IPS-NIHi11 (cell line): ENCODE results near the gene TFPI2.

ENCODE experiments used
- DNase-seq: peaks from one replicate; pipeline ENCODE4 v3.0.0; 2012; ENCODE audit warnings: mixed read lengths, low spot score

Gene TFPI2

DNA sequence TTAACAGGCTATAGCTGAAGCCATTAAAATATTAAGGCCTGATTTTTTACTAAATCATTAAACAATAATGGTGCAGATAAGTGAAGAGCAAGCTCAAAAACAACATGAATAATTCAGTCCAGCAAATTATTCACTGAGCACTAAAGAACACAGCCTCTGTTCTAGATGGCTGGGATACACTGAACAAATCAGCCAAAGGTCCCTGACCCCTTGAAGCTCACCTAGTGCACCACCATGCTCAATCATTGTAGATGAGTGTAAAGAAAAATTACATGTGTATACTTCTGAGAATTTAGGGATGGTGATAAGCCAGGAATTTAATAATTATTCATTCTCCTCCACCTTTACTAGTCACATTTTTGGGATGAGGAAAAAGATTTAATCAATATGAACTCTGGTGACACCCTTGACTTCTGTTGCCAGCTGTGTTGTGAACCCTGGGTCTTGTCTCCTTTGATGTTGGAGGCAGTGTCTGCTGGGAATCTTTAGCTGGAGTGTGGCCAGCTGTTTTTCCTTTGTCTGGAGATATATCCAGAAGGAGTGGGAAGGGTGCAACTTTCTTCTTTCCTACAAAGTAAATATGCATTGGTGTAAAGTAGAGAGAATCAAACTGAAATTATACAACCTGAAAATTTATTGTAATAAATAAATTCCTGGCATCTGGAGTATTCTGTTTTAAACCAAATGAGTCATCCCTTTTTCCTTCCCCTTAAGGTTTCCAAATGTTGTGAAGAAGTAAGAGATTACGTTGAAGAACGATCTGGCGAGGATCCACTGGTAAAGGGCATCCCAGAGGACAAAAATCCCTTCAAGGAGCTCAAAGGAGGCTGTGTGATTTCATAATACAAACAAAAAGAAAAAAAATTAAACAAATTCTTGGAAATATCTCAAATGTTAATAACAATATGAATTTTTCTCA, 19.8 kb upstream of the TFPI2 start:
- DNase-seq: no peak

DNA sequence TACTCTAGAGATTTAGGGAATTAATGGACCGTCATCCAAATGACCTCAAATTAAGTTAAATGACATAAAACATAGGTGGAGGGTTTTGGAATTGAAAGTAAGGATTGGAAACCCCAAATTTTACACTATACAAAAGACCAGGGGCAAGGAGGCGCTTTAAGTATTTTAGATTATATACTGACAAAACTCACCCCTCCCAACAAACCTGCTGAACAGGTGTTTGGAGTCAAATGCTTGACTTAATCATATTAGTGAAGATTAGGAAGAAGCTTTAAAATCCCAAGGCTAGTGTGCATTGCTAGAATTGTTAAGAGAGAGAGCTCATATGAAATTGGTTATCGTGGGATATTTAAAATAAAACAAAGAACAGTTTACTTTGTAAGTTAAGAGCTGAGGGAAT, 15.7 kb upstream of the TFPI2 start, which contains the start of gene GNGT1:
TSS of gene GNGT1 (plus strand) at position 301 of the 400 bp plus-strand sequence. CDS start 180 bp downstream, outside the sequence.
- no peak for DNase-seq

DNA sequence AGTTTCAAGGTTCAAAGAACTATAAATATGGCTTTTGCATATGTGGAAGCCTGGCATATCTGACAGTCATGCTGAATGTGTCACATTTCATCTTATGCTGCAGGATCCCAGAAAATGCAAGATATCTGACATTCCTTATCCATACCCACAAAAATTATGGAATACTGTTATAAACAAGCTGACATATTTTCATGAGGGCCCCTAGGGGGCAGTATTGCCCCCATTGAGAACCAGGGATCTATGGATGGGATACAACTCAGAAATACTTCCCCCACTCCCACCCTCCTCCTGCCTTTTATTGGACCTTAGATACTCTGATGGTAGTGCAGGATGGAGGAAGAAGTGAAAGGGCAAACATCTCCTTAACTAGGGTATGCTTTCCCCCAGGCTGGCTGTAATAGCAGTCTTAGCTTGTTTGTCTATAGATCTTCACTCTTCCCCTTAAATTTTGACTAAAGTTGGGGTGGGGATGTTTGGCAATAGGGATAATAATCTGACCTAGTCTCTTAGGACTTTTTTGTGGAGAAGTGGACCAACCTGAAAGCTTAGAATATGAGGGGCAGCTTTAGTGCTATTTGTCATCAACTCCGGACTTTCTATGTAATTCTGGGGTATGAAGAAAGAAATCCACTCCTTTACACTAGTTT, 12.3 kb upstream of the TFPI2 start:
- DNase-seq: peak; percentile 54

DNA sequence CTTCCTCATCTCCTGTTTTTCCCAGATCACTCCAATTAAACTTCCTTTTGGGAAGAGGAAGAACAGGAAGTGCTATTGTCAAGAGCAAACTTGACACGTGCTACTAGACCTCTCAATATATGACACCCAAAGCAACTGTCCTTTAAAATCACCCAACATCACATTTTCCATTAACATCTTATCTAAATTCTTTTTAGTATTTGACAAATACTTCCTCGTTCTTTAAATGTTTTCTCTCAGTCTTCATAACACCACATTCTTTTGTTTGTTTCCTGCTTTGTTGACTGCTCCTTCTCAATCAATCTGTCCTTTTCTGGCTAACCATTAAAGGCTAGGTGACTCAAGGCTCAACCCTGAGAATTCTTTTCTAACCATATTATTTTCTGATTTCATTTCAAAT, 7.1 kb upstream of the TFPI2 start:
- DNase-seq: no peak

DNA sequence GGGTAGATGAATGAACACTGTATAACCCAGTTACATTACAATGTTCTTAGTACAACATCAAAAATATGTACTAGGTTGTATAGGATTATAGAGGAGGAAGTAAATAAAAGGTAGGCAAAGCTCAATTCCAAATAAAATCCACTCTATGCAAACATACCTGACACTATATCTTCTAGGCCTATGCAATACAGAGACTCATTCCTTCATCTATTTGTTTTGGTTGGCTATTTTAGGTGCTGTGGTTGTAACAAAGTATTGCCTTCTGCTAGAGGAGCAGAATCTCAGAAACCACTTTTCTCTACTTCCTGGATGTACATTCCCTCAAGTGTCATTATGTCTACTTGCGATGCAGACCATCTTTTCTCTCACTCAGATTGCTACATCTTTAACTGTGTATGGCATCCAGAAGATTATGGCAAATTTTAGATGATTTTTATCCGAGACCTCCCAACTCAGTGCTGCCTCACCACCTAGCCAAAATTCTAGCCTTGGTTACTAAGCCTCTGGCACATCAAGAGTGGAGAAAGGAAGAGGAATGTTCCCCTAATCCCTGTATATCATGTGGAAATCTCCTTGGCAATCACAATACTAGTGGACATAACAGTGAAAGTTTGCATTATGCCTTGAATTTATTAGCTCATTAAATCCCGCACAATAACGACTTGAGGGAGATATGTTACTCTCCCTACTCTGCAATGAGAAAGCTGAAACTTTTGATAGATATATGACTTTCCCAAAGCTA, 5.5 kb upstream of the TFPI2 start:
- no peak for DNase-seq

DNA sequence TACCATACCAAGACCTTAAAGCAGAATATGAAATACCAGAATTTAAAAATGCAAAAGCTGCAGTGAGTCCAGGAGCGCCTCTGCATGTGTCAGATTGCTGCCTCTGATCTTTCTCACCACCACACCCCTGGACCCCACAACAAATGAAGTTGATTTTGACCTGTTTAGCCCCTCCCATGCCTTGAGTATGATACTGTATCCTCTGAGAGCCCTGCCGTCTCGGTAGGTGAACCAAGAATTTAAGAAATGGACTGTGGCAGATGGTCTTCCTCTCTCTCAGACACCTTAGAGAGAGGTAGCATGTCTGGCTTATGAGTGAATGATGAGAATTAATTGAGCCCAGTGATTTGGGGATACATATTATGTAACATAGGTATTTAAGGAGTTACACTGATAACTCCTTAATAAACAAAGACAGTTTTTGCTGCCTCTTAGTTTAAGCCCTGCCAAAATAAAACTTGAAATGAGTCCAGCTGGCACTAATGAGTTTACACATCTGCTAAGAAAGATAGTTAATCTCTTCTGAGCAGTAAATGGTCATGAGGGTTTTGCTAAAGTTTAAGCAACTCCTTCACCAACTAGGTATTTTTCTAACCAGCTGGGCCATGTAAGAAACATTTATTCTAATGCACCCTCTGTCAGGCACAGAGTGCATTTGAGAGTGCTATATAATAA, 4.5 kb upstream of the TFPI2 start:
- DNase-seq: no peak

DNA sequence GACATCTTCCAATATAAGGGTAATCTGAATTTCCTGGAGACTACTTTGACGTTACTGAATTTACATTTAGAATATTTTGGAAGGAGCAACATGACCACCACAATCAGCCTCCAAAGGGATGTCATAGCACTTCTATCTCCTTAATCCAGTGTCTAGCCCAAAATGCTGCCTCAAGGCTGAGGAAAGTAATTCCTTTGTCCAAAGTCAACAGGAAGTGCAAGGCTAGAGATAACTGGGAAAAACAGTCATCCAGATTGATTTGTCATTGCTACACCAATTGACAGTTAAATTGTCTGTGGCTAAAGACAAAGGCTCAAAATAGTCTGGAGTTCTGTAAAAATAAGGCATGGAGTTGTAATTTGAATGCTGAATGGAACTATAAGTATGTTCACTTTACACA, 3.9 kb upstream of the TFPI2 start:
- DNase-seq: no peak

DNA sequence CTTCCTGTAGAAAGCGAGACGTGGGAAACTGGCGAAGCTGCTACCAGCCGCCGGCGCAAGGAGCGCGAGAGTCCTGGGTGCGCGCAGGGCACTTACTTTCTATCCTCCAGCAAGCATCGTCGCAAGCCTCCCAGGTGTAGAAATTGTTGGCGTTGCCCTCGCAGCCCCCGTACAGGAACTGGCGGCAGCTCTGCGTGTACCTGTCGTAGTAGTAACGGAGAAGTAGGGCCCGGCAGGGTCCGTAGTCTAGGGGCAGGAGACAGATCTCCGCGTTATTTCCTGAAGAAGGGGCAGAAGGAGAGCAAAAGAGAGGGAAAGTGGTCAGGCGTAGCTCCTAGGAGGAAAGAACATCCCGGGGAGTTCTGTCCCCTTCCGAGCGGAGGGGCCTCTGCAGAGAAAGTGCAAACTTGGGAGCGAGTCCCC, 501 bp downstream of the TFPI2 start:
- DNase-seq: peak; percentile 60

DNA sequence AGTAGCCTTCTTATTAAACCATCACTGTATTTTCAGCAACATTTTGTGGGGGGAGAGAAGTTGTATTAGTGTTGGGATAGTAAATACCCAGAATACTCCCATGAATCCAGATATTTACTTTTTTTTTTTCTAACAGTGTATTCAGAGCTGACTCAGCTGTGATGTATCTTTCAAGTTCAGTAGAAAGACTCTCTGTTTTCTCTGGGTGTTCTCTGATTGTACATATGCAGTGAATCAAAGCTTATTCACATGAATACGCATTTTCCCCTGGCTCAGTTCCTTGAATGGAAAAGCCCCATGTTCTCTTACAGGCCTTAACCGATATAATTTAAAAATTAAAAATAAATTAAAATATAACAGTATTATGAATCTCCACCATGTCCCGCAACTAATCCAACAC, 1.3 kb downstream of the TFPI2 start:
- no peak for DNase-seq

DNA sequence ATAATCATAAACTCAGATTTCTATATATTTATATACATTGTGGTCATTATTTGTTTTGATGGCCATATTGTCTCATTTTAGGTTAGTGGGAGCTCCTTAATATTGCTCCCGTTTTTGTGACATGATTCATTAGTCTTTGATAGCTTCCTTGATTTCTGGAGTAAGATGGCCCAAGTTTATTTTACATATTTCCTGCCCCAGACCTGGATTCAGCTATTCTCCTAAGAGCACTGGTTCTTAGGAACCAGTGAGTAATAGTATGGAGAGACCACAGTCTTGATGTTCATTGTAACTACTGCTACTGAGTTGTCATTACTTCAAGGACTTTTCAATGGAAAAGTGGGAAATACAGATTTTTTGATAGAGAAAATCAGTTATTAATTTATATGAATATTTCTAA, 6.0 kb downstream of the TFPI2 start:
- no peak for DNase-seq

DNA sequence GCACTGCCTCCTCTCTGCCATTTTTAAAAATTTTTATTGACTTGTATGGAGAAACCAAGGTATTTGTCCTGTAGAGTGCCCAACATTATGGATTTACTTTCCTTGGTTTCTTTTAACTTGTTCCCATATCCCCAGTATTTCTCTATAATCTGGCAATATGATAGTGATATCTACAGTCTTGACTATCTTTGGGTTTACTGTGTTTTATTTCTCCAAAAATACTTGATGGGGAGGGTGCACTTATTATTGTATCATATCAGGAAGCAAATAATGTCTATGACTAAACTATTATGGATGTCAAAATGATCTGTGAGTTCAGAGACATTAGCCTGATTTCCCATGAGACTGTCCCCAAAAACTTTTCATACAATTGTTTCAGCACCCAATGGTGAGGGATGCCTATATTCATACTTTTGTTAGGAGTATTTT, 6.6 kb downstream of the TFPI2 start:
- no peak for DNase-seq

DNA sequence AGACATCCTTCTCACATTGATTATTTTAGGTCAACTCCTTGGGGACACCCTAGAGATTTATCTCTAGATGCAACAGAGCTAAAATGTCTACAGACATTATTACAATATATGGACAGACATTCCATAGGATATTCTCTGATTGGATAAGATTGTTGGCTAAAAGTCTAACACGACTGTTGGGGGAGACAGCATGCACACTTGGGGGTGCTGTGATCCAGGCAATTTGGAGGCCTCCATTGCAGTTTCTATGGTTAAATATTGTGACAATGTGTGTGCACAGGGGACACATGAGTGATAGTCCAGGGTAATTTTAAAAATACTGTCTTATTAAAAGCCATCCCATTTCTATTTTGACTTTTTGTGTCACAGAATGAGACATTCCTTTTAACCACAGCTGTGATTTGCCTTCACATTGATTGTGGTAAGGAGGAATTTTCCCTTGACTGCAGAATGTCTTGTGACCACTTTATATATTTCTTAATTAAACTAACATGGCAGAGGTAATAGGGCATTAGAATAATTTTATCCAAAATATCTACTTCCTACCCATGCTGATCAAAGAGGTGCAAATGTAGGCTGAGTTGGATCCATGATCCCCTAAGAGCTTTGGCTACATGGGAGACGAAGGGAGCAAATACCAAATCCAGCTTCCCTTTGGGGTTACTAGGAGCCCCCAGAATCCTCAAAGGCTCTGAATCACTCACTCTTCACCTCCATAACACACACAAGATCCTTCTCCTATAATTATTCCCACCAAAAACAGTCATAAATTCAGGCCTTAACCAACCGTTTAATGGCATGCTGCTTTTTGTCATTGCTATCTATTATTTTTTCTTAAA, 7.3 kb downstream of the TFPI2 start:
- DNase-seq: no peak

DNA sequence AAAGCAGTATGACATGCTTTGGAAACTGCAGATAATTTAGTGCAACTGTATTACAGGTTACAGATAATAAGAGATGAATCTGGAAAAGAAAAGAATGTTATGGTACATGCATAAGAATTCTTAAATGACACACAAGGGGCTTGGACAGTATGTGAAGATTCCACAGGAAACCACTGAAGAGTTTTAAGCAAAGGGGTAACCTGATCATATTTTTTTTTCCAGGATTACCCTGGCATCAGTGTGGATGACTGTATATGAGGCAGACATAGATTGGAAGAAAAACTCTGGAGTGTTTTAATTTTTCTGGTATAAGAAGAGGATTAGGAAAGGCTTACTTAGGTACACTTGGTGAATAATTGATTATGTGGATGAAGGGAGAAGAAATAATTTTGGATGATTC, 8.1 kb downstream of the TFPI2 start:
- DNase-seq: no peak

DNA sequence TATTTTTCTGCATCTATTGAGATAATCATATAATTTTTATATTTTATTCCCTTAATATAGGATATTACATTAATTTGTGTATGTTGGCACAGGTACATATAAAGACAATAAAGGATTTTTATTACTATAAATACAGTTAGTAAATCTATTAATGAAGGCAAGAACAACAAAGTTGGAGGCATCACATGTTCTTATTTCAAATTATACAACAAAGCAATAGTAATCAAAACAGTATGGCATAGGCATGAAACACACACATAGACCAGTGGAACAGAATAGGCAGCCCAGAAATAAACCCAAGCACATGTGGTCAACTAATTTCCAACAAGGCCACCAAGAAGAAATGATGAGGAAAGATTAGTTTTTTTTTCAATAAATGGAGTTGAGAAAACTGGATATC, 11.2 kb downstream of the TFPI2 start:
- DNase-seq: no peak

DNA sequence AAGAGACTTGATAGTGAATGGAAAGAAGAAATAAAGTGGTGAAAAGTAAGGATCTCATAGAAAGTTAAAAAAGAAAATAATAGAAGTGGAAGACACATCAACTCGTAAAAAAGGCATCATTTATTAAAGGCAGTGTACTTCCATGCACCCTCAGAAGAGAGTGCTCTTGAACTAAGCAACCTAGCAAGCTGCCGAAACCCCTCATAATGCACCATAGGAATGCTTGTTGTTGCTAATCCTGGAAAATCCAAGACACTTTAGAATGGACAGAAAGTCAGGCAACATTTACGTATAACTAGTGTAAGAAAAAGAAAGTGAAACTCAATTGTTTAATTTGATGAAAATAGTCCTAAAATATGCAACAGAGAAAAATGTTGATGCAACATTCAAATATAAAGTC, 12.8 kb downstream of the TFPI2 start:
- DNase-seq: no peak

DNA sequence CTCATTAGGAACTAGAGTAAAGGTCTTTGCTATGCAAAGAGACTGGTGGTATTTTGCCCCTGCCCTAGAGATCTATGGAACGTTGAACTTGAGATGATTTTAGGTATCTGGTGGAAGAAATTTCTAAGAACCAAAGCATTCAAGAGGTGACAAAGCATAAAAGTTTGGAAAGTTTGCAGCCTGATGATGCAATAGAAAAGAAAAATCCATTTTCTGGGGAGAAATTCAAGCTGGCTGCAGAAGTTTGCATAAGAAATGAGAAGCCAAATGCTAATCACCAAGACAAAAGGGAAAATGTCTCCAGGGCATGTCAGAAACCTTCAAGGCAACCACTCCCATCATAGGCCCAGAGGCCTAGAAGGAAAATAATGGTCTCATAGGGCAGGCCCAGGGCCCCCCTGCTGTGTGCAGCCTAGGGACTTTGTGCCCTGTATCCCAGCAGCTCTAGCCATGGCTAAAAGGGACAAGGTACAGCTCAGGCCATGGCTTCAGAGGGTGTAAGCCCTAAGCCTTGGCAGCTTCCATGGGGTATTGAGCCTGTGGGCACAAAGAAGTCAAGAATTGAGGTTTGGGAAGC, 16.5 kb downstream of the TFPI2 start:
- DNase-seq: no peak

DNA sequence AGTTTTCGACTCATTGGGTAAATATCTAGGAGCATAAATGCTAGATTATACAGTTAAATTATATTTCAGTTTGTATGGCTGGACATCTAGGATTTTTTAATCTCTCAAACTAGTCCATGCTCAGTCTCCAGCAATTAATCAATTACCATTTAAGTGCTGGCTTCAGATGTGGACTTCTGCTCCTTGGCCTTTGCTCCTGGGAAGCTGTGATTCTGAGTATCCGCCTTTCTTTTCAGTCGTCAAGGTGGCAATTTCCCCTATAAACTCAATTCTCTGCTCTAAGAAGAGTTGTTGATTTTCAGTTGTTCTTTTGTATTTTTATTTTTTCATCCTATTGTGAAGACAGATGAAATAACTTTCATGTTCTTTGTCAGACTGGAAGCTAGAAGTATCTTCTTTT, 23.7 kb downstream of the TFPI2 start:
- no peak for DNase-seq

DNA sequence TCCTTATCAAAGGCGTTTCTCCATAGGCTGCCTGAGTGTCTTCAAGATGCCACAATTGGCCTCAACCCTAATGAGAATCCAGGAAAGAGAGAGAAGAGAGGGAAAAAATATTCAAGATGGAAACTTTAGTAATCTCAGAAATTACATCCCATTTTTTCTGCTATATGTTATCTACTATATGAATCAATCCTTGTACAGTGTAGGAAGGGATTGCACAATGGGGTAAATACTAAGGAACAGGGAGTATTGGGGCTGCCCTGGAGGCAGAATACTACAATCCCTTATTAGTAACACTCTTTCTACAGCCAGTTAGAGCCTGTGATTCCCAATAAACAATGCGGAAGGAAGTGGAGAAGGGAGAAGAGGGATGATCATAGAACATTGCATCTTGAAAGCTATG, 27.9 kb downstream of the TFPI2 start:
- DNase-seq: no peak

DNA sequence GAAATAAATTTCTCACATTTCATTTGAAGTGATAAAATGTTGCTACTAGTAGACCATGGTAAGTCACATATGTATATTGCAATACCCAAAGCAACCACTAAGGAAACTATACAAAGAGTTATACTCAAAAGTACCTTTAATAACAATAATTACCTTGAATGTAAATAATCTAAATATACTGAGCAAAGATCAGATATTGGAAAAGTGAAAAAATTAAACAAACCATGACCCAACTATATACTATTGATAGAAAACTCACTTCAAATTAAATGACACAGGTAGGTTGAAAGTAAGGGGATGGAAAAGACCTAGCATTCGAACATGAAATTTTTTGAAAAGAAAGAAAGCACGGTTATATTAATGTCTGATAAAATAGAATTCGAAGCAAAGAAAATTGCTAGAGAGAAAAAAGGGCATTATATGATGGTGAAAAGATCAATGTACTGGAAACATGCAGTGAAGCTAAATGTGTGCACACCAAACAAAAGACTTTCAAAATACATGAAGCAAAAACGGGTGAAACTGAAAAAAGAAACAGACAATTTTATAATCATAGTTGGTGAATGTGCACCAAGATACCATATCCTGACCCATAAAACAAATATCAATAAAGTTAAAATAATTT, 29.1 kb downstream of the TFPI2 start:
- DNase-seq: no peak

DNA sequence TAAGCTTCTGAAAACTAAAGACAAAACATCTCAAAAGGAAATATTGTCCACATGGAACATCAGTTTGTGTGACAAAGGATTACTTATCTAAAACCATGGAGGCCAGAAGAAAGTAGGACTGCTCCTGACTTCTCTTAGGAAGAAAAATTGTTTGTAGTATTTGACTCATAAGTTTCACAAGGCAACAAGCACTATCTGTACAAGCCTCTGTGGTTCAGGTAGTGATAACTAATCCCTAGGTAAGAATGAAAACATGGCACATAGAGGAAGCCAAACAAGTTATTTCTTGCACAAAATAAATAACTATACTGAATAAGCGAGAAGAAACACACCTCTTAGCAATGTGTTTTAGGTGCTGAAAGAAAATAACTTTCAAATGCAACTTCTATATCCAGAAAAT, 30.3 kb downstream of the TFPI2 start:
- no peak for DNase-seq
